Heart left ventricle (tissue), 13 donors: ENCODE results near the gene CFAP70.

Source experiments
- CTCF ChIP-seq, 12 donors: fragments of 200-600 bp; sonication (generic) in 4 of 12; IDR thresholded peaks; one replicate each; pipeline versions ENCODE4 v1.5.0 to v1.8.0; 2018 to 2022; ENCODE audit warnings: antibody characterized with exemption in 12 of 12, mild to moderate bottlenecking in 5 of 12
- POLR2A ChIP-seq, 2 donors: fragments of 450-650 bp; IDR thresholded peaks; one replicate each; pipeline ENCODE4 v1.6.1; 2017; ENCODE audit warnings: antibody characterized with exemption in 2 of 2, mild to moderate bottlenecking in 2 of 2, moderate library complexity in 2 of 2
- donor health status: ischemic (EF 13 %, LVEDD 7.1; RV severe dilation, severe dysfunction).
- donor health status: DM: no; HTN: yes; CAD: no.
- donor health status: DM: no; HTN: no; CAD: no.
- donor health status: ischemic (EF 25% LVEDD 6.9; RV normal size, moderate dysfunction).
- donor health status: ischemic (EF 25% LVEDD 5.7; RV mildly dilated, moderate dysfunction).
- donor health status: ischemic (EF 35%, LVEDD 5.7; RV mildly dilated, moderate dysfunction).
- donor health status: nonischemic (EF 11% LVEDD 7.7; RV severe dilation, severe dysfunction).
- donor health status: DM: yes; HTN: yes; CAD: no.
- donor health status: PGD.
- donor health status: ischemic (EF 29% LVEDD 5.4; RV normal size, mild dysfunction).
- donor health status: nonischemic (EF 23%, LVEDD 6.1; RV moderate dilation, normal function).

DNA sequence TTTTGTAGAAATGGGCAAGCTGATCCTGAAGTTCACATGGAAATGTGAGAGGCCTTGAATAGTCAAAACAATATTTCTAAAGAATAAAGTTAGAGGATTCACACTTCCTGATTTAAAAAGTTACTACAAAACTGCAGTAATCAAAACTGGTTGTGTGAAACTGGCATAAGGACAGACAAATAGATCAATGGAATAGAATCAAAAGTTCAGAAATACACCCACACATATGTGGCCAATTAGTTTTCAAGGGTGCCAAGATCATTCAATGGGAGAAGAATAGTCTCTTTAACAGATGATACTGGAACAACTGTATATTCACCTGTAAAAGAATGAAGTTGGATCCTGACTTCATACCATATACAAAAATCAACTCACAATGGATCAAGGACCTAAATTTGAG lies 139.3 kb downstream of the CFAP70 start:
- TF ChIP-seq CTCF (IDR thresholded peaks at IDR 0.05) (no peak), POLR2A (IDR thresholded peaks at IDR 0.05) (no peak)
